ENCODE measurements around the gene CCNQ.

The CCNQ gene

GRCh38 chrX:153546386-153546785 is 52.6 kb downstream of the CCNQ start:
- H3K27me3 ChIP-seq (ENCODE audit: insufficient read depth, poor library complexity, severe bottlenecking), result no peaks in the 10 kb centered on the region
- H3K27ac ChIP-seq (replicated peaks), result no peak overlapping the region
- TF ChIP-seq SPI1 (IDR thresholded peaks at IDR 0.05; ENCODE audit: borderline replicate concordance, low read depth) (no peak), CTCF (IDR thresholded peaks at IDR 0.05; ENCODE audit: insufficient read depth, low read length) (no peak), POLR2AphosphoS5 (IDR thresholded peaks at IDR 0.05; ENCODE audit: low read depth) (no peak), GABPA (IDR thresholded peaks at IDR 0.05; ENCODE audit: low read depth) (no peak), REST (IDR thresholded peaks at IDR 0.05; ENCODE audit: insufficient replicate concordance, low read depth) (no peak)
- no peak overlapping the region for H3K4me3 ChIP-seq (replicated peaks; ENCODE audit: insufficient read depth, low read length)
- no peak for DNase-seq (ENCODE audit: low read depth in 1 of 2, low spot score in 1 of 2)

- Histone ChIP-seq H3K27me3 (ENCODE audit: insufficient read depth, poor library complexity, severe bottlenecking) (no peaks in the 10 kb centered on the region), H3K27ac (replicated peaks) (no peak overlapping the region), H3K4me3 (replicated peaks; ENCODE audit: insufficient read depth, low read length) (no peak overlapping the region)
- DNase-seq (ENCODE audit: low read depth in 1 of 2, low spot score in 1 of 2), result no peak
- no peak for TF ChIP-seq GABPA (IDR thresholded peaks at IDR 0.05; ENCODE audit: low read depth)
- TF ChIP-seq POLR2AphosphoS5 (IDR thresholded peaks at IDR 0.05; ENCODE audit: low read depth), result no peak
- no peak for TF ChIP-seq REST (IDR thresholded peaks at IDR 0.05; ENCODE audit: insufficient replicate concordance, low read depth)
- no peak for TF ChIP-seq SPI1 (IDR thresholded peaks at IDR 0.05; ENCODE audit: borderline replicate concordance, low read depth)
These were observed 54.2 kb downstream of the CCNQ start for GRCh38 chrX:153544727-153545126.

GRCh38 chrX:153539979-153540358 is 59.0 kb downstream of the CCNQ start:
- no peak overlapping the region for H3K4me3 ChIP-seq (replicated peaks; ENCODE audit: insufficient read depth, low read length)
- no peak overlapping the region for H3K27ac ChIP-seq (replicated peaks)
- no peak for TF ChIP-seq REST (IDR thresholded peaks at IDR 0.05; ENCODE audit: insufficient replicate concordance, low read depth)
- no peak for TF ChIP-seq SPI1 (IDR thresholded peaks at IDR 0.05; ENCODE audit: borderline replicate concordance, low read depth)
- no peak for TF ChIP-seq GABPA (IDR thresholded peaks at IDR 0.05; ENCODE audit: low read depth)
- TF ChIP-seq POLR2AphosphoS5 (IDR thresholded peaks at IDR 0.05; ENCODE audit: low read depth), result no peak
- TF ChIP-seq CTCF (IDR thresholded peaks at IDR 0.05; ENCODE audit: insufficient read depth, low read length), result no peak
- no peaks in the 10 kb centered on the region for H3K27me3 ChIP-seq (ENCODE audit: insufficient read depth, poor library complexity, severe bottlenecking)
- no peak for DNase-seq (ENCODE audit: low read depth in 1 of 2, low spot score in 1 of 2)
